Muscle layer of duodenum (tissue), 2 donors: ENCODE results near the gene SLCO2A1.
A peak's percentile ranks its signal among the peaks of the same experiment; 100 is the strongest.

Experiments used
- H3K27ac ChIP-seq: one replicate; pipeline ENCODE4 v1.7.0; 2013; ENCODE audit warnings: mild to moderate bottlenecking, low read length
- H3K27me3 ChIP-seq: one replicate; pipeline ENCODE4 v1.7.0; 2013; ENCODE audit warnings: low read depth, mild to moderate bottlenecking, control low read depth, low read length
- H3K36me3 ChIP-seq, 2 donors: one replicate each; pipeline ENCODE4 v1.7.0; 2013; ENCODE audit warnings: low read length in 2 of 2, control low read depth in 1 of 2, mild to moderate bottlenecking in 1 of 2; ENCODE audit not compliant: insufficient read depth in 2 of 2, control insufficient read depth in 1 of 2
- H3K4me1 ChIP-seq, 2 donors: one replicate each; pipeline ENCODE4 v1.7.0; 2013; ENCODE audit warnings: low read length in 2 of 2, mild to moderate bottlenecking in 2 of 2, control low read depth in 1 of 2, moderate library complexity in 1 of 2; ENCODE audit not compliant: insufficient read depth in 2 of 2, control insufficient read depth in 1 of 2
- H3K4me3 ChIP-seq, 2 donors: one replicate each; pipeline ENCODE4 v1.7.0; 2013; ENCODE audit warnings: low read length in 2 of 2, low read depth in 1 of 2, mild to moderate bottlenecking in 1 of 2
- H3K9me3 ChIP-seq, 2 donors: one replicate each; pipeline ENCODE4 v1.7.0; 2013; ENCODE audit warnings: low read length in 2 of 2, control low read depth in 1 of 2, mild to moderate bottlenecking in 1 of 2; ENCODE audit not compliant: control insufficient read depth in 1 of 2
- donor health status: healthy.

Gene SLCO2A1

DNA sequence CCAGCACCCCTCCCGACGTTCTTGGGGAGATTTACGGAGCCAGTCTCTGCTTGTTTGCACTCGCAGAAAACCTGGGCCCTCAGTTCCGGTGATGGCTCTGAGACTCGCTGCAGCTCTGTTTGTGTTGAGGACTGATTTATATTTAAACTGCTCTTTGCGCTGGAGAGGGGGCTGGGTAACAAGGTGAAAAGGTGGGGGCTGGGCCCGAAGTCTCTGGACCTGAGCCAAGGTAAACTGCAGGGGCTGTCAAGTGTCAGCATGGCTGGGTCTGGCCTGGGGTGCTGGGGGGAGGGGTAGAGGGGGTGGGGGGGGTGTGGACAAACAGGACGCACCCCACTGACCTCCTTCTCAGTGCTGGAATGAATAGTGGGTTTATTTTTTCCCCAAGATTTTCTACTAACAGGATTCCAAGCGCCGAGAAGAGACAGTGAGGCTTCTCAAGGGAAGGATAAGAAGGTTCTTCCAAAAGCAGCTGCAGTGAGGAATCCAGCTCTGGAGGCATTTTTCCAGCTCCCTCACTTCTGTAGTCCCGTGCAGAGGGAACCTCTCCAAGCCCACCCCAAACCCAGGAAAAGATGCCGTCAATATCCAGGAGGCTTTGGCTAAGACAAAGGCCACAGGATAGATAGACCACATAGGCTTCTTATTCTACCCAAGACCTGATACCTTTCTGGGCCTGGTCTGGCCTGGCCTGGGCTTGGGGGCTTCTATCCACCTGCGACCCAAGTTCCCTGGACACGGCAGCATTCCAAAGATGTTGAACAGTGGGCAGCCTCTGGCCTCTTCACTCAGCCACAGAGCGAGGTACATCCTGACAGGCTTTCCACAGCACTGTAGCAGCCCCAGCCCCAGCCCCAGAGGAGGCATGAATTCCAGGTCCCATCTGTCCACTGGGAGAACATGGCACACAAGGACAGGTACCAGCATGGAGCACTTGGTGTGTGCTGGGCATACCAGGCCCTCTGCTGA, 938 bp upstream of the SLCO2A1 start:
- H3K27ac ChIP-seq: no peak overlapping the region
- peak overlapping the region; percentile 11 to 63 for H3K4me3 ChIP-seq
- H3K27me3 ChIP-seq: peaks cover 11% of the 10 kb centered on the region
- H3K36me3 ChIP-seq: no peaks in the 10 kb centered on the region
- no peaks in the 10 kb centered on the region for H3K9me3 ChIP-seq
- H3K4me1 ChIP-seq: peaks cover 0 to 14% of the 10 kb centered on the region in 2 donors

DNA sequence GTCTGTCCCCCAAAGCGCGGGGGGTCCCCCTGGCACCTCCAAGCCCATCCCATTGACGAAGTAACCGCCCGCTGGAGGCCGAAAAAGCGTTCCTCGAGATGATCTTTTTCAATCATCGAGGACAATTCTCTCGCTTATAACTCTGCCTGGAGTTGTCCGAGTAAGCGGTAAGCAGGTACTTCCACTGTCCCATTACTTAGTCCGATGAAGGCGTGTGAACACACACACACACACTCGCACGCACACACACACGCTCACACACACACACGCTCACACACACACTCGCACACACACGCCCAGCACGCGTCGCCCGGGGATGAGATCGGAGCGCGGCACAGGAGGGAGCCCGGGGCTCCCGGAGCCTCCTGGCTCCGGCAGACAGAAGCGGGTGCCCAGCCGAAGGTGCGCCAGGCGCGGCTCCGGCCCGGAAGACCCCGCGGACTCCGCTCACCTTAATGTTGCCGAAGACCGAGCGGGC, 430 bp downstream of the SLCO2A1 start:
- H3K9me3 ChIP-seq: no peaks in the 10 kb centered on the region
- H3K4me1 ChIP-seq: peaks cover 0 to 14% of the 10 kb centered on the region in 2 donors
- H3K27me3 ChIP-seq: peaks cover 11% of the 10 kb centered on the region
- peak overlapping the region; percentile 55 to 63 for H3K4me3 ChIP-seq
- no peak overlapping the region for H3K27ac ChIP-seq
- H3K36me3 ChIP-seq: no peaks in the 10 kb centered on the region

DNA sequence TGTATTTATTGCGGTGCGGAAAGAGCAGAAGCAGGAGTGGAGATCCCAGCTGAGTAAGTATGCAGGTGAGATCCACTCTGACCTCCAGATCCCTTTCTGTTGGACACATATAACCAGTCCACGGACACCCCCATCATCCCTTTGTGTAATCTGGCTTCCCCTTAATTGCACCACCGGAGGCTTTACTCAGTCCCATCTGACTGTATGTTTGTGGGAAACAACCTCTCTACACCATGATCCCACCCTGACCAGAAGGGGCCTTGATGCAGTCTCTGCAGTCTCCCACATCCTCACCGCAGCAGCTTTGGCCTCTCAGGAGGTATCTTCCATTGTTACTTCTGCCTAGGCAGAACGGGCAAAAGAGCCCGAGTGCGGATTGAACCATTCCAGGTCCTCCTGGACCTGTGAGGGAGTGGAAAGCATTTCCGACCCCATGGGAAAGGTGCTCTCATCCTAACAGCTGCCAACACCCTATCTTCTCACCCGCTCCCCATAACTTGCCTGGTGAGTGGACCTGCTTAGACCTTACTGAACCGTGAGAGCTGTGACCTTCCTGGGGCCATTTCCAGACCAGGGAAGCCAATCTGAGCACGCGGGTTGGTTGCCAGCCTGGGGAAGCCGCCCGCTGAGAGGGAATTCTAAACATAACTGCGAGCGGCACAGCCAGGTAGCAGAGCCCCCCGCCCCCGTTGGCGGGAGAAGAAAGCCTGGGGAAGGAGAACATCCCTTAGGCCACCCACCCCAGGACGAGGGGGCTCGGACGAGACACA, 1.1 kb downstream of the SLCO2A1 start:
- peaks cover 11% of the 10 kb centered on the region for H3K27me3 ChIP-seq
- peak overlapping the region; percentile 55 to 63 for H3K4me3 ChIP-seq
- H3K27ac ChIP-seq: no peak overlapping the region
- no peaks in the 10 kb centered on the region for H3K9me3 ChIP-seq
- no peaks in the 10 kb centered on the region for H3K36me3 ChIP-seq
- peaks cover 0 to 14% of the 10 kb centered on the region in 2 donors for H3K4me1 ChIP-seq

DNA sequence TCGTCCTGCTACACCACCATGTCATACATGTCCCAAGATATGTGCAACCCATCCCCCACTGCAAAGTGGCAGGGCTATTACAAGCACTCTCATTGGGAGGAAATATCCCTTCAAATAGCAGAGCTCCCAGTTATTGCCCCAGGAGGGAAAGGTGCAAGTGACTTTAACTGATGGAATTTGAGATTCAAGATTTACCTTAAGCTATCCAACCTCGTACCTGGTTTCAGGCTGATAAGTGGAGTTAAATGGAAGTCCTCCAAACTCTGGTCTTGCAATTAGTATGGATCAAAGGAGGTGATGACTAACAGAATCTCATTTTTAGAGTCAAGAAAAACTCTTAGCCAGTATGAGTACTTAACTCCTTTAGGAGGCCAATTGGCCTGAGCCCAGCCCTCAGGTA, 2.1 kb downstream of the SLCO2A1 start:
- Histone ChIP-seq H3K27ac (no peak overlapping the region), H3K36me3 (no peaks in the 10 kb centered on the region), H3K27me3 (peaks cover 11% of the 10 kb centered on the region), H3K9me3 (no peaks in the 10 kb centered on the region), H3K4me1 (peaks cover 0 to 14% of the 10 kb centered on the region in 2 donors), H3K4me3 (peak overlapping the region; percentile 11 to 63)

DNA sequence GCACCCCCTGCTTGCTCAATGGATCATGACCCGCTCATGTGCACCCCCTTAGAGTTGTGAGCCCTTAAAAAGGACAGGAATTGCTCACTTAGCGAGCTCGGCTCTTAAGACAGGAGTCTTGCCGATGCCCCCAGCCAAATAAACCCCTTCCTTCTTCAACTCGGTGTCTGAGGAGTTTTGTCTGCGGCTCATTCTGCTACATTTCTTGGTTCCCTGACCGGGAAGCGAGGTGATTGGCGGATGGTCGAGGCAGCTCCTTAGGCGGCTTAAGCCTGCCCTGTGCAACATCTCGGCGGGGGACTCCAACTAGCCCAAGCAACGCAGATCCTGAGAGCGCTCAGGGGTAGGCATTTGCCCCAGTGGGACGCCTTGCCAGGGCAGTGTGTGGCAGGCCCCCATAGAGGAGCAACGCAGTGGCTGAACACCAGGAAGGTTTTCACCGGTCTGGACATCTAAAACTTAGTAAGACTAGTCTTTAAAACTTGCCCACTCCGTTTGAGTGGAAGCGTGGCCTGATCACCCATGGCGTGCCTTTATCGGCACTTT, 9.5 kb downstream of the SLCO2A1 start:
- H3K9me3 ChIP-seq: no peaks in the 10 kb centered on the region
- no peaks in the 10 kb centered on the region for H3K27me3 ChIP-seq
- no peak overlapping the region for H3K27ac ChIP-seq
- H3K4me1 ChIP-seq: no peaks in the 10 kb centered on the region
- H3K36me3 ChIP-seq: no peaks in the 10 kb centered on the region
- no peak overlapping the region for H3K4me3 ChIP-seq

GRCh38 chr3:134018850-134019249, 10.9 kb downstream of the SLCO2A1 start:
- Histone ChIP-seq H3K27me3 (no peaks in the 10 kb centered on the region), H3K4me1 (no peaks in the 10 kb centered on the region), H3K36me3 (no peaks in the 10 kb centered on the region), H3K9me3 (no peaks in the 10 kb centered on the region), H3K4me3 (no peak overlapping the region), H3K27ac (no peak overlapping the region)

- Histone ChIP-seq H3K27ac (no peak overlapping the region), H3K36me3 (no peaks in the 10 kb centered on the region), H3K9me3 (no peaks in the 10 kb centered on the region)
Observed at GRCh38 chr3:134018406-134018805, 11.3 kb downstream of the SLCO2A1 start.

GRCh38 chr3:134017490-134017889, 12.2 kb downstream of the SLCO2A1 start:
- H3K27ac ChIP-seq: no peak overlapping the region
- H3K36me3 ChIP-seq: no peaks in the 10 kb centered on the region
- no peaks in the 10 kb centered on the region for H3K27me3 ChIP-seq
- H3K4me1 ChIP-seq: no peaks in the 10 kb centered on the region
- no peaks in the 10 kb centered on the region for H3K9me3 ChIP-seq
- H3K4me3 ChIP-seq: no peak overlapping the region

More at GRCh38 chr3:134018406-134018805, 11.3 kb downstream of the SLCO2A1 start:
- Histone ChIP-seq H3K4me3 (no peak overlapping the region), H3K27me3 (no peaks in the 10 kb centered on the region), H3K4me1 (no peaks in the 10 kb centered on the region)

DNA sequence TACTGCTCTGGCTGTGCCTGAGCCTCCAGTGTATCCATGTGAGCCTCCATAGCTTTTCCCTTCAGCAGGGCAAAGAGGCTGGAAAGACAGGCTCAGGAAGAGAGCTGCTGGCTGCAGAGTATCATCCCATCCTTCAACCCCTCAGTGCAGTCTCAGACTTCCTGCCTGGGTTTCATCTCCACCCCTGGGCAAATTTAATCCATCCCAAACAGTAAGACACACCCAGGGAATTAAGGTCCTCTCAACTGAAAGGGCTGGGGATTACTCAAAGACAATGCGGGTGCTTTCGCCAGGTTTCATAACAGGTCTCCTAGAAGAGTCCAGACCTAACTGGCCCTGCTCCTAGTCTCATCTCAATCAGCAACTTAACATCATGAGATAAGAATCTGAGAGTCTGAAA, 15.5 kb downstream of the SLCO2A1 start:
- no peaks in the 10 kb centered on the region for H3K9me3 ChIP-seq
- H3K4me3 ChIP-seq: no peak overlapping the region
- H3K36me3 ChIP-seq: no peaks in the 10 kb centered on the region
- H3K27ac ChIP-seq: no peak overlapping the region
- no peaks in the 10 kb centered on the region for H3K27me3 ChIP-seq
- no peaks in the 10 kb centered on the region for H3K4me1 ChIP-seq

DNA sequence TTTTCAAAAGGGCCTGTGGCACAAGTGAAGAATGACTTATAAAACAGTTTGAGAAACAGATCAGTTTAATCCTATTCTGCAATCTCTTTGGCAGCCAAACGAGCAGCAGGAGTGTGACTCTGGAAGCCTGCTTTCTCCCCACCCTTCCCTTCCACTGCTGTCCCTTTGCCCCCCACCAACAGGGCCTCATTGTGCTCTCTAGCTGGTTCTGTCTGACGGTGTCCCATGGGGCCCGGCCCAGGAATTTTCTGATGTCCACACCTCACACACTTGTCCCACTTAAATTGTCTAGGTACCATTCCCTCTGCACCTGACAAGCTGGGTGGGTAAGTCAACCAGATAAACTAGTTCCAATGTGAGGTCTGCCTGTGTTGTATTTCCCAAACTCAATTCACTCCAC, 16.4 kb downstream of the SLCO2A1 start:
- Histone ChIP-seq H3K9me3 (no peaks in the 10 kb centered on the region), H3K27me3 (no peaks in the 10 kb centered on the region), H3K4me3 (no peak overlapping the region), H3K27ac (no peak overlapping the region), H3K4me1 (no peaks in the 10 kb centered on the region), H3K36me3 (no peaks in the 10 kb centered on the region)
